H7 (cell line): ENCODE results near the gene ZDHHC8. TPM values are rescaled to one million over a fixed set of nuclear protein-coding genes. Genes with fewer than 3 reads are reported as not detected.

Source experiments
- DNase-seq: peaks from one replicate; pipeline ENCODE4 v3.0.0; 2012
- H3K27me3 ChIP-seq: 2 replicates; pipeline ENCODE4 v1.6.0; 2011; ENCODE audit warnings: mild to moderate bottlenecking, low read length; ENCODE audit not compliant: control insufficient read depth, insufficient read depth
- H3K36me3 ChIP-seq: replicated peaks from 2 replicates; pipeline ENCODE4 v1.5.1; 2011; ENCODE audit warnings: low read length; ENCODE audit not compliant: control insufficient read depth, insufficient read depth
- H3K4me3 ChIP-seq: 2 replicates; pipeline ENCODE4 v1.5.1; 2011; ENCODE audit warnings: low read depth, mild to moderate bottlenecking, control low read depth, low read length, moderate library complexity; ENCODE audit not compliant: insufficient read depth
- total RNA-seq: library from RNA; depleted of rRNA; stranded (reverse); fragments of >200 nt; shearing (Covaris generic); gene quantifications from 2 replicates; pipeline ENCODE4 v1.2.3, GENCODE V29; 2014

ZDHHC8 gene
- total RNA-seq, 1 experiment from 2014 or later, result 16.6 TPM

- H3K27me3 ChIP-seq, result no peaks in the 10 kb centered on the region
- no peak overlapping the region for H3K4me3 ChIP-seq
- no peak for DNase-seq
- H3K36me3 ChIP-seq, result no peaks in the 10 kb centered on the region
These were observed 15.8 kb downstream of the ZDHHC8 start for GRCh38 chr22:20147237-20147988.

GRCh38 chr22:20148414-20148813 lies 16.8 kb downstream of the ZDHHC8 start:
- Histone ChIP-seq H3K27me3 (no peaks in the 10 kb centered on the region), H3K4me3 (no peak overlapping the region), H3K36me3 (no peaks in the 10 kb centered on the region)
- no peak for DNase-seq

- Histone ChIP-seq H3K27me3 (no peaks in the 10 kb centered on the region), H3K36me3 (no peaks in the 10 kb centered on the region), H3K4me3 (no peak overlapping the region)
- no peak for DNase-seq
These were observed 17.9 kb downstream of the ZDHHC8 start for GRCh38 chr22:20149257-20150250.

- no peak within 1 kb of the TSS for H3K4me3 ChIP-seq
- no peaks in the 10 kb centered on the region for H3K36me3 ChIP-seq
- no peaks in the 10 kb centered on the region for H3K27me3 ChIP-seq
- DNase-seq, result no peak
These were observed 19.0 kb downstream of the ZDHHC8 start, which contains the start of gene CCDC188 for GRCh38 chr22:20150381-20151275. TSS of gene CCDC188 (minus strand) at chr22:20151055. CDS start at chr22:20150986, 69 bp downstream.

- no peaks in the 10 kb centered on the region for H3K36me3 ChIP-seq
- no peak for DNase-seq
- H3K4me3 ChIP-seq, result no peak overlapping the region
- H3K27me3 ChIP-seq, result no peaks in the 10 kb centered on the region
These were observed 19.6 kb downstream of the ZDHHC8 start for GRCh38 chr22:20151276-20151588.

- H3K36me3 ChIP-seq, result no peaks in the 10 kb centered on the region
These were observed 20.9 kb downstream of the ZDHHC8 start for GRCh38 chr22:20152464-20152890.

GRCh38 chr22:20153945-20154344 lies 22.3 kb downstream of the ZDHHC8 start:
- Histone ChIP-seq H3K4me3 (no peak overlapping the region), H3K27me3 (no peaks in the 10 kb centered on the region), H3K36me3 (no peaks in the 10 kb centered on the region)
- DNase-seq, result peak; percentile 86

More at GRCh38 chr22:20152464-20152890, 20.9 kb downstream of the ZDHHC8 start:
- H3K27me3 ChIP-seq, result no peaks in the 10 kb centered on the region
- DNase-seq, result no peak
- H3K4me3 ChIP-seq, result no peak overlapping the region

- H3K36me3 ChIP-seq, result no peaks in the 10 kb centered on the region
- DNase-seq, result peak; percentile 83
- H3K27me3 ChIP-seq, result no peaks in the 10 kb centered on the region
- H3K4me3 ChIP-seq, result no peak overlapping the region
These were observed 23.1 kb downstream of the ZDHHC8 start for GRCh38 chr22:20154602-20155187.

GRCh38 chr22:20155330-20156041 lies 23.9 kb downstream of the ZDHHC8 start:
- no peak overlapping the region for H3K4me3 ChIP-seq
- no peak for DNase-seq
- H3K36me3 ChIP-seq, result no peaks in the 10 kb centered on the region
- H3K27me3 ChIP-seq, result no peaks in the 10 kb centered on the region

GRCh38 chr22:20156042-20156389 lies 24.4 kb downstream of the ZDHHC8 start:
- H3K27me3 ChIP-seq, result no peaks in the 10 kb centered on the region
- no peaks in the 10 kb centered on the region for H3K36me3 ChIP-seq
- no peak for DNase-seq
- H3K4me3 ChIP-seq, result no peak overlapping the region

GRCh38 chr22:20156611-20157429 lies 25.2 kb downstream of the ZDHHC8 start:
- H3K36me3 ChIP-seq, result no peaks in the 10 kb centered on the region
- peak; percentile 98 for DNase-seq
- no peak overlapping the region for H3K4me3 ChIP-seq
- H3K27me3 ChIP-seq, result no peaks in the 10 kb centered on the region

- no peaks in the 10 kb centered on the region for H3K36me3 ChIP-seq
- no peaks in the 10 kb centered on the region for H3K27me3 ChIP-seq
- DNase-seq, result no peak
- no peak overlapping the region for H3K4me3 ChIP-seq
These were observed 26.0 kb downstream of the ZDHHC8 start for GRCh38 chr22:20157430-20158183.
